Measurements from ENCODE around the gene HSPB7. TPM values are rescaled to one million over a fixed set of nuclear protein-coding genes. Genes with fewer than 3 reads are reported as not detected.

Gene HSPB7
- total and polyA plus RNA-seq, 2 donors (not counting 3 experiments of a cell fraction or from before 2014, with no cell fraction given) = not detected

- Histone ChIP-seq H3K4me1 (ENCODE audit: control insufficient read depth, extremely low read depth, insufficient read depth, low read length) (no peaks in the 10 kb centered on the region), H3K4me2 (ENCODE audit: insufficient read depth, low read length) (no peak overlapping the region), H3K9me3 (replicated peaks; ENCODE audit: control insufficient read depth, insufficient read depth, low read length) (no peaks in the 10 kb centered on the region), H3K27me3 (ENCODE audit: control insufficient read depth in 2 of 2, insufficient read depth in 2 of 2, low read length in 2 of 2) (no peaks in the 10 kb centered on the region), H3K4me3 (replicated peaks in 1 of 3; ENCODE audit: insufficient read depth in 1 of 3, low read depth in 1 of 3, low read length in 3 of 3) (no peak overlapping the region), H3K79me2 (ENCODE audit: control insufficient read depth, insufficient read depth, low read length) (no peaks in the 10 kb centered on the region), H3K9ac (replicated peaks; ENCODE audit: extremely low read depth, insufficient read depth, low read length) (no peak overlapping the region), H4K20me1 (replicated peaks; ENCODE audit: control insufficient read depth, extremely low read depth, insufficient read depth, low read length) (no peaks in the 10 kb centered on the region), H2AFZ (ENCODE audit: low read depth, low read length) (no peak overlapping the region), H3K9me1 (replicated peaks; ENCODE audit: control insufficient read depth, extremely low read depth, insufficient read depth, low read length) (no peaks in the 10 kb centered on the region), H3K27ac (ENCODE audit: insufficient read depth, low read depth, low read length) (no peak overlapping the region), H3K36me3 (ENCODE audit: control insufficient read depth in 2 of 2, extremely low read depth in 1 of 2, insufficient read depth in 2 of 2, low read length in 2 of 2) (no peaks in the 10 kb centered on the region)
- POLR2A ChIA-PET = no interaction called here
- CTCF ChIA-PET = interaction anchor here (0.7 kb wide), 1 partner anchor 13 kb away, joined by 4 read pairs; no protein-coding TSS in a partner anchor
- BruUV-seq (replicated peaks) = no TSS peak
- DNase-seq (ENCODE audit: low read depth, low spot score) = no peak
- intact Hi-C loops (cut with micrococcal nuclease) = no loop called here
- TF ChIP-seq EZH2 (IDR thresholded peaks at IDR 0.05; ENCODE audit: borderline replicate concordance, low read depth, low read length, severe bottlenecking) (no peak), CTCF (IDR thresholded peaks at IDR 0.05; ENCODE audit: extremely low read depth in 1 of 2, insufficient read depth in 1 of 2, low read depth in 1 of 2, low read length in 2 of 2) (no peak), GATA2 (IDR thresholded peaks at IDR 0.05; ENCODE audit: insufficient read depth, insufficient read length, low read depth, low read length) (no peak), FOS (IDR thresholded peaks at IDR 0.05; ENCODE audit: borderline replicate concordance, insufficient read depth, low read length) (no peak), MYC (IDR thresholded peaks at IDR 0.05; ENCODE audit: low read depth, low read length) (no peak), JUN (IDR thresholded peaks at IDR 0.05; ENCODE audit: borderline replicate concordance, insufficient read depth, insufficient read length, low read depth) (no peak), POLR2A (IDR thresholded peaks at IDR 0.05; ENCODE audit: low read depth, low read length) (no peak), POLR2AphosphoS5 (IDR thresholded peaks at IDR 0.05; ENCODE audit: insufficient read depth, low read depth, low read length) (no peak)
- TF ChIP-seq, protein P1, sequence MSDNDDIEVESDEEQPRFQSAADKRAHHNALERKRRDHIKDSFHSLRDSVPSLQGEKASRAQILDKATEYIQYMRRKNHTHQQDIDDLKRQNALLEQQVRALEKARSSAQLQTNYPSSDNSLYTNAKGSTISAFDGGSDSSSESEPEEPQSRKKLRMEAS (IDR thresholded peaks at IDR 0.05; ENCODE audit: insufficient read depth, insufficient read length) = no peak
- dilution Hi-C loops (cut with MboI; ENCODE audit: extremely low pct_ligation_motif_present, low sequenced_read_pairs) = no loop called here
- FAIRE-seq = no peak
Observed at GRCh38 chr1:15988856-15989736, 28.7 kb downstream of the HSPB7 start.

Data from endothelial cell of umbilical vein (primary cell).